ENCODE measurements around the gene FHIP1B. TPM values are rescaled to one million over a fixed set of nuclear protein-coding genes. Genes with fewer than 3 reads are reported as not detected.
"Not testable (repeated sequence)": the region's sequence is repeated elsewhere in the genome, so short reads cannot be mapped to it uniquely, and the experiment has no call there.

Gene FHIP1B
- total RNA-seq = 100 to 1,000 TPM; 135 to 484 (median 279) TPM

DNA sequence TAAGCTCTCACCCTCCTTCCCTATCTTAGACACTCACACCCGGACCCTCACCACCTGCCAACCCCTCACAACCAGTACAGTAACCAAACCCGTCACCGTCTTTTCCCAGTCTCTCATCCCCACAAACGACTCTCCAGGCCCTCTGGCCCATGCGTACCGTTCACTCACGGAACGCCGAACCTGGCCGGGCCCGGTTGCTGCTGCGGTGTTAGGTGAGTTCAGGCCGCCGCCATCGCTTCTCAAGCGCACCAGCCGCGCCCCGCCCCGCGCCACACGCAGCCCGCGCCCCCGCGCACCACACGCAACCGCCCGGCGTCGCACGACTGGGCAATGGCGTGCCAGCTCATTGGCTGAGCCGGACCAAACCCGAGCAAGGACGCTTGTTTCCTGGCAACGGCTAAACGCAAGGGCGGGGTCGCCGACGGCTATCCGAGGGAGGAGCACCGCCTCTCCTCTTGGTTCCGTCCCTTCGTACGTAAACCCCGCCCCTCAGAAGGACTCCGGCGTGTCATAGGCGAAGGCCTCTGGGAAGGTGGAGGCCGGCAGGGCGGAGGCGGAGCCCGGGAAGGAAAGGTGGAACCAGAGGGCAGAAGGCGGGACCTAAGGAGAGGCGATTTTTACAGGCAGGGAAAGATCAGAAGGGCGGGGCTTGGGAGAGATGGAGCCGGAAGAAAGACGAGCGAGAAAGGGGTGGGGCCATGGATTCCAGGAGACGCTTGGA, at the start of gene FHIP1B:
TSS of gene FHIP1B (minus strand) at position 250 of the 721 bp plus-strand sequence. CDS start 10,120 bp downstream, outside the sequence.
- DNase-seq = peak; percentile 99 to 100 (median 99)
- H3K27ac ChIP-seq = peak within 1 kb of the TSS; percentile 83 to 95 (median 86)
- peak within 1 kb of the TSS; percentile 64 to 89 (median 72) for H3K4me3 ChIP-seq
- H3K9me3 ChIP-seq = no peaks in the 10 kb centered on the region
- no peaks in the 10 kb centered on the region for H3K27me3 ChIP-seq
- H3K36me3 ChIP-seq = no peaks in the 10 kb centered on the region
- peaks cover 0 to 16% (median 5%) of the 10 kb centered on the region in 4 donors for H3K4me1 ChIP-seq
- TF ChIP-seq, protein P1, sequence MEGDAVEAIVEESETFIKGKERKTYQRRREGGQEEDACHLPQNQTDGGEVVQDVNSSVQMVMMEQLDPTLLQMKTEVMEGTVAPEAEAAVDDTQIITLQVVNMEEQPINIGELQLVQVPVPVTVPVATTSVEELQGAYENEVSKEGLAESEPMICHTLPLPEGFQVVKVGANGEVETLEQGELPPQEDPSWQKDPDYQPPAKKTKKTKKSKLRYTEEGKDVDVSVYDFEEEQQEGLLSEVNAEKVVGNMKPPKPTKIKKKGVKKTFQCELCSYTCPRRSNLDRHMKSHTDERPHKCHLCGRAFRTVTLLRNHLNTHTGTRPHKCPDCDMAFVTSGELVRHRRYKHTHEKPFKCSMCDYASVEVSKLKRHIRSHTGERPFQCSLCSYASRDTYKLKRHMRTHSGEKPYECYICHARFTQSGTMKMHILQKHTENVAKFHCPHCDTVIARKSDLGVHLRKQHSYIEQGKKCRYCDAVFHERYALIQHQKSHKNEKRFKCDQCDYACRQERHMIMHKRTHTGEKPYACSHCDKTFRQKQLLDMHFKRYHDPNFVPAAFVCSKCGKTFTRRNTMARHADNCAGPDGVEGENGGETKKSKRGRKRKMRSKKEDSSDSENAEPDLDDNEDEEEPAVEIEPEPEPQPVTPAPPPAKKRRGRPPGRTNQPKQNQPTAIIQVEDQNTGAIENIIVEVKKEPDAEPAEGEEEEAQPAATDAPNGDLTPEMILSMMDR (IDR thresholded peaks at IDR 0.05) = no peak
- TF ChIP-seq POLR2A (IDR thresholded peaks at IDR 0.05) = peak; percentile 54 to 85

DNA sequence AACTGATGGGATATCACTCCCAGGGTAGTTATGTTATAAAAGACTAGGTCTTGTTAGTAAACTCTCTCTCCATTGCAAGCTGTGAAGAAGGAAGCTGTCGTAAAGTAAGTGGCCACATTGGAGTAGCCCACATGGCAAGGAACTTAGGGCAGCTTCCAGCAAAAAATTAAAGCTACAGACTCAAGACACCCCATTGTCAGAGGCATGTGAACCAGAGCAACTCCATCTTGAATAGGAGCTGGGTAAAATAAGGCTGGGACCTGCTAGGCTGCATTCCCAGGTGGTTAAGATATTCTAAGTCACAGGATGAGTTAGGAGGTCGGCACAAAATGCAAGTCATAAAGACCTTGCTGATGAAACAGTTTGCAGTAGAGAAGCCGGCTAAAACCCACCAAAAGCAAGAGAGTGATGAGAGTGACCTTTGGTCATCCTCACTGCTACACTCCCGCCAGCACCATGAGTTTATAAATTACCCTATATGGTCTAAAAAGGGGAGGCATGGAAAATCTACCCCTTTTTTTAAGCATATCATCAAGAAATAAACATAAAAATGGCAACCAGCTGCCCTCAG, 49.1 kb upstream of the FHIP1B start:
- Histone ChIP-seq H3K9me3 (no peaks in the 10 kb centered on the region), H3K36me3 (no peaks in the 10 kb centered on the region), H3K4me1 (no peaks in the 10 kb centered on the region), H3K27me3 (no peaks in the 10 kb centered on the region), H3K27ac (no peak overlapping the region), H3K4me3 (no peak overlapping the region)
- TF ChIP-seq POLR2A (IDR thresholded peaks at IDR 0.05) = no peak
- TF ChIP-seq, protein P1 (IDR thresholded peaks at IDR 0.05) = no peak
- DNase-seq = no peak

- not testable (repeated sequence) for H3K9me3 ChIP-seq, DNase-seq, H3K4me3 ChIP-seq, H3K27me3 ChIP-seq, H3K36me3 ChIP-seq, H3K4me1 ChIP-seq, H3K27ac ChIP-seq
Measured at GRCh38 chr11:6280809-6281208, 46.4 kb upstream of the FHIP1B start.

GRCh38 chr11:6273188-6273587, 38.8 kb upstream of the FHIP1B start:
- H3K4me3 ChIP-seq = no peak overlapping the region
- no peak overlapping the region for H3K27ac ChIP-seq
- H3K36me3 ChIP-seq = no peaks in the 10 kb centered on the region
- H3K27me3 ChIP-seq = no peaks in the 10 kb centered on the region
- no peaks in the 10 kb centered on the region for H3K4me1 ChIP-seq
- DNase-seq = no peak
- H3K9me3 ChIP-seq = no peaks in the 10 kb centered on the region
- TF ChIP-seq, protein P1 (IDR thresholded peaks at IDR 0.05) = no peak
- no peak for TF ChIP-seq POLR2A (IDR thresholded peaks at IDR 0.05)

GRCh38 chr11:6271598-6271997, 37.2 kb upstream of the FHIP1B start:
- TF ChIP-seq, protein P1 (IDR thresholded peaks at IDR 0.05) = no peak
- TF ChIP-seq POLR2A (IDR thresholded peaks at IDR 0.05) = no peak
- Histone ChIP-seq H3K4me3 (no peak overlapping the region), H3K9me3 (no peaks in the 10 kb centered on the region), H3K27me3 (no peaks in the 10 kb centered on the region), H3K27ac (no peak overlapping the region), H3K4me1 (no peaks in the 10 kb centered on the region), H3K36me3 (no peaks in the 10 kb centered on the region)
- no peak for DNase-seq

- H3K27me3 ChIP-seq = no peaks in the 10 kb centered on the region
- H3K36me3 ChIP-seq = no peaks in the 10 kb centered on the region
- H3K4me3 ChIP-seq = no peak overlapping the region
- DNase-seq = no peak
- H3K9me3 ChIP-seq = no peaks in the 10 kb centered on the region
- H3K27ac ChIP-seq = no peak overlapping the region
- TF ChIP-seq POLR2A (IDR thresholded peaks at IDR 0.05) = no peak
- TF ChIP-seq, protein P1 (IDR thresholded peaks at IDR 0.05) = no peak
- no peaks in the 10 kb centered on the region for H3K4me1 ChIP-seq
Measured at GRCh38 chr11:6270584-6271246, 36.3 kb upstream of the FHIP1B start.
